Measurements from ENCODE around the gene PSMD10. TPM values are rescaled to one million over a fixed set of nuclear protein-coding genes. Genes with fewer than 3 reads are reported as not detected.

The PSMD10 gene
- total RNA-seq, 2 experiments from 2014 or later, result 28.1 to 30.4 TPM

DNA sequence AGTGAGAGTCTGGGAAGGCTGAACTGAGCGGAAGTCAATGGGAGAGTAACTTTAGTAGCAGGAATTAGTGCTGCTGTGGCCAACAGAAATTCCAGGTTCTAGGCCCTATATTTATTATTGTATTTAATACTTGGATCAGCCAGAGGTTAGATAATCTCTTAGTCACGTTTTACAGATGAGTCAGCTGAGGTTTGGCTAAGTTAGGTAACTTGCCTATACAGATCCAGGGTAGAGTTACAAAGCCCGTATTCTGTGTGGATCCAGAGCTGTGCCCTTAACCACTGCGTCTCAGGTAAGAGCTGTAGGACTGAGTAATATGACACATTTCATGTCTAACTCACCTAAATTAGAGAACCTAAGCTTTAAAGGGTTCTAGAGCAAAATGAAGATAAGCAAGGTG lies 20.5 kb downstream of the PSMD10 start:
- no peak for DNase-seq
- Mint-ChIP-seq H3K27ac (no peak overlapping the region), H3K4me1 (ENCODE audit: low read depth) (no peaks in the 10 kb centered on the region), H3K9me3 (ENCODE audit: insufficient read depth) (no peaks in the 10 kb centered on the region), H3K4me3 (no peak overlapping the region), H3K27me3 (ENCODE audit: low read depth) (peaks cover 4% of the 10 kb centered on the region), H3K36me3 (ENCODE audit: low read depth) (no peaks in the 10 kb centered on the region)
- ATAC-seq, result no peak
- CTCF ChIA-PET, result interaction anchor here (1.4 to 1.7 kb wide), 2 partner anchors 48 to 50 kb away, joined by 3 to 8 read pairs; no protein-coding TSS in a partner anchor
- POLR2A ChIA-PET, result interaction anchor here (0.6 kb wide), 1 partner anchor 21 kb away, joined by 3 read pairs; the partner anchor contains the start of genes ATG4A and PSMD10

- Mint-ChIP-seq H3K9me3 (ENCODE audit: insufficient read depth) (no peaks in the 10 kb centered on the region), H3K4me3 (no peak overlapping the region), H3K27me3 (ENCODE audit: low read depth) (peaks cover 4% of the 10 kb centered on the region), H3K27ac (no peak overlapping the region), H3K4me1 (ENCODE audit: low read depth) (no peaks in the 10 kb centered on the region), H3K36me3 (ENCODE audit: low read depth) (no peaks in the 10 kb centered on the region)
- no peak for DNase-seq
- no peak for ATAC-seq
- POLR2A ChIA-PET, result no interaction called here
- CTCF ChIA-PET, result interaction anchor here (0.8 to 4.1 kb wide), 2 partner anchors 10 to 47 kb away, joined by 3 to 15 read pairs; no protein-coding TSS in a partner anchor
Measured at GRCh38 chrX:108068121-108068520, 23.2 kb downstream of the PSMD10 start.

DNA sequence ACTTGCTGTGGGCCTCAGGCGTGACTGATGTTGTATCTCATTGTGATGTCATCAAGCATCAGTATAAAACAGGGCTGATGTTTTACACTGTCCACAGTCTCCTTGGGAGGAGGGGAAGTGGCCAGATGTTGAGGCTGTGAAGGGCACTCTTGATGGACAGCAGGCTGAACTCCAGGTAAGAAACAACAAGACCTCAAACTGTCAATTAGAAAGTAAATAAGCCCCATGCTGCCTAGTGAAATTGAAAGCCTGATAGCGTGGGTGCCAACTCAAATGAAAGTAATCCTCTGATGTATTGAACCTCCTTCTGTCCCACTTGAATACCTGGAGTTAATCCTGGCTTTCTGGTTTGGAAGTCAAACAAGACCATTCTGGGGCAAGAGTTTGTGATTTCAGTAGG lies 26.7 kb downstream of the PSMD10 start:
- Mint-ChIP-seq H3K36me3 (ENCODE audit: low read depth) (no peaks in the 10 kb centered on the region), H3K27ac (no peak overlapping the region), H3K4me3 (no peak overlapping the region), H3K9me3 (ENCODE audit: insufficient read depth) (no peaks in the 10 kb centered on the region), H3K27me3 (ENCODE audit: low read depth) (peaks cover 1% of the 10 kb centered on the region), H3K4me1 (ENCODE audit: low read depth) (no peaks in the 10 kb centered on the region)
- ChIA-PET CTCF (no interaction called here), POLR2A (no interaction called here)
- ATAC-seq, result no peak
- no peak for DNase-seq

DNA sequence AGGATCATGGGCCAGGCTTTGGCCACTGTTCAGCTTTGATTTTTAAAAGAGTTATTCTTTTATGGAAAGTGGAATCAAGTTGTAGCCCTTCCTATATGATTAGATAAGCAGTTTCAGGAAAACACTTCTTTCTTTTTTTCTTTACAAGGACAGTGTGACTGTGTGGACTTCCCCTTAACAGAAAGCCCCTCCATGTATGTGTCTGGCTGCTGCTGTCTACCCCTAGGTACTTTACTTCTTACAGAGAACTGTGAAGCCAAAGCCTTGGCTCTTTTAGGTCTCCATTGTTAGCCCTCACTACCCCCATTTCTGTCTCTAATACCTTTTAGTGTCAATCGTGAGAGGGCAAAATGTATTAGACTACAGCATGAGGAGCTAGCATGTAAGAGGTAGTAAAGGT lies 27.3 kb downstream of the PSMD10 start:
- H3K36me3 Mint-ChIP-seq (ENCODE audit: low read depth), result no peaks in the 10 kb centered on the region
- no peak overlapping the region for H3K27ac Mint-ChIP-seq
- CTCF ChIA-PET, result no interaction called here
- ATAC-seq (no peak), DNase-seq (no peak)
- no peaks in the 10 kb centered on the region for H3K27me3 Mint-ChIP-seq (ENCODE audit: low read depth)
- H3K4me1 Mint-ChIP-seq (ENCODE audit: low read depth), result no peaks in the 10 kb centered on the region
- H3K4me3 Mint-ChIP-seq, result no peak overlapping the region
- H3K9me3 Mint-ChIP-seq (ENCODE audit: insufficient read depth), result no peaks in the 10 kb centered on the region
- POLR2A ChIA-PET, result no interaction called here

DNA sequence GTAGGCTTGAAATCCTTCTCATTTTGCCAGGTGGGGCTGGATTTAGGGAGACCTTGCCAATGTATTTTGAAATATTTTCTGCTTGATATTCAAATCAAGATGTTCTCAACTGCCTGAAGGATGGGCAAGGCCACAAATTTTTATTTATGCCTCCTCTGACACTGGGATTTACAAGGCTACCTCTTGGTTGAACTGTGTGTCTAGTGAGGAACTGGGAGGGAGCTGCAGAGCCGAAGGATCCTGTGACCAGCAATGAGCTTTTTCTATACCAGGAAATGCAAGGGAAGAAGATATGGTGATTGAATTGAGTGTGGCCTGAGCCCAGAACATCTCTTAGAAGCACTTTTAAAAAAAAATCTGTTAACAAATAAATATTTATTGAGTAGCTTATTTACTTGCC lies 31.5 kb downstream of the PSMD10 start:
- no peaks in the 10 kb centered on the region for H3K4me1 Mint-ChIP-seq (ENCODE audit: low read depth)
- DNase-seq (no peak), ATAC-seq (no peak)
- ChIA-PET POLR2A (no interaction called here), CTCF (interaction anchor here (0.8 to 1.1 kb wide), 2 partner anchors 10 to 39 kb away, joined by 3 read pairs; no protein-coding TSS in a partner anchor)
- no peaks in the 10 kb centered on the region for H3K36me3 Mint-ChIP-seq (ENCODE audit: low read depth)
- H3K9me3 Mint-ChIP-seq (ENCODE audit: insufficient read depth), result no peaks in the 10 kb centered on the region
- peaks cover 2% of the 10 kb centered on the region for H3K27me3 Mint-ChIP-seq (ENCODE audit: low read depth)
- H3K4me3 Mint-ChIP-seq, result no peak overlapping the region
- no peak overlapping the region for H3K27ac Mint-ChIP-seq

DNA sequence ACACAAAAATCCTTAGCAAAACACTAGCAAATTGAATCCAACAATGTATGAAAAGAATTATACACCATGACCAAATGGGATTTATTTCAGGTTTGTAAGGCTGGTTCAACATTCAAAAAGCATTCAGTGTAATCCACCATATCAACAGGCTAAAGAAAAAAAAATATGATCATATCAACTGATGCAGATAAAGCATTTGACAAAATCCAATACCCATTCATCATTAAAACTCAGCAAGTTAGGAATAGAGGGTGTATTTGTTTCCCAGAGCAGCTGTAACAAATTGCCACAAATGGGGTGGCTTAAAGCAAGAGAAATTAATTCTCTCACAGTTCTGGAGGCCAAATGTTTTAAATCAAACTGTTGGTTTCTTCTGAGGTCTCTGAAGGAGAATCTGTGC lies 35.8 kb downstream of the PSMD10 start:
- POLR2A ChIA-PET, result no interaction called here
- H3K4me1 Mint-ChIP-seq (ENCODE audit: low read depth), result no peaks in the 10 kb centered on the region
- ATAC-seq (no peak), DNase-seq (no peak)
- H3K36me3 Mint-ChIP-seq (ENCODE audit: low read depth), result no peaks in the 10 kb centered on the region
- CTCF ChIA-PET, result interaction anchor here (1.8 kb wide), 1 partner anchor 35 kb away, joined by 4 read pairs; no protein-coding TSS in a partner anchor
- no peak overlapping the region for H3K4me3 Mint-ChIP-seq
- peaks cover 2% of the 10 kb centered on the region for H3K27me3 Mint-ChIP-seq (ENCODE audit: low read depth)
- H3K27ac Mint-ChIP-seq, result no peak overlapping the region
- no peaks in the 10 kb centered on the region for H3K9me3 Mint-ChIP-seq (ENCODE audit: insufficient read depth)

- POLR2A ChIA-PET, result no interaction called here
- no peaks in the 10 kb centered on the region for H3K27me3 Mint-ChIP-seq (ENCODE audit: low read depth)
- no peak overlapping the region for H3K27ac Mint-ChIP-seq
- no peak for DNase-seq
- CTCF ChIA-PET, result no interaction called here
- H3K4me3 Mint-ChIP-seq, result no peak overlapping the region
- no peaks in the 10 kb centered on the region for H3K36me3 Mint-ChIP-seq (ENCODE audit: low read depth)
- no peaks in the 10 kb centered on the region for H3K4me1 Mint-ChIP-seq (ENCODE audit: low read depth)
- no peak for ATAC-seq
- no peaks in the 10 kb centered on the region for H3K9me3 Mint-ChIP-seq (ENCODE audit: insufficient read depth)
Measured at GRCh38 chrX:108053218-108053617, 38.1 kb downstream of the PSMD10 start.

DNA sequence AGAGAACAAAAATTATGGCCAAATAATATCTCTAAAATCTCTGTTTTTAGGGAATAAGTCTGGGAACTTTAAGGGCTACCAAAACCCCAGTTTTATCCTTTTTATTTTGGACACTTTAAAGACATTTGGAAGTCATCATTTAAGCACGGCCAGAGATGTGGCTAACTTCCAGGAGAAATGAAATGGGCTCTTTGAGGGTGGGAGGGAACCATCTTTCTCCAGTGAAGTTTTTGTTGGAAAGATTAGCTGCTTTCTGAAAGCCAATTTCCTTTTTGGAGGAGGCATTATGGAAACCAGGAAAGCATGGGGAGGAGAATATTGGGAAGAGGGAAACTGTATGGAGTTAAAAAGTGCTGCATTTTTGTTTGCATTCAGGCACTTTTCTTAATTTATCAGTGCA lies 41.7 kb downstream of the PSMD10 start:
- no peak for DNase-seq
- ChIA-PET CTCF (no interaction called here), POLR2A (no interaction called here)
- H3K4me3 Mint-ChIP-seq, result no peak overlapping the region
- H3K27ac Mint-ChIP-seq, result no peak overlapping the region
- no peak for ATAC-seq
- H3K27me3 Mint-ChIP-seq (ENCODE audit: low read depth), result no peaks in the 10 kb centered on the region
- no peaks in the 10 kb centered on the region for H3K9me3 Mint-ChIP-seq (ENCODE audit: insufficient read depth)
- H3K4me1 Mint-ChIP-seq (ENCODE audit: low read depth), result no peaks in the 10 kb centered on the region
- H3K36me3 Mint-ChIP-seq (ENCODE audit: low read depth), result no peaks in the 10 kb centered on the region

GRCh38 chrX:108044554-108045256 lies 46.6 kb downstream of the PSMD10 start, which contains the start of gene VSIG1:
VSIG1 (plus strand) TSS chrX:108045065; CDS start chrX:108045131, 66 bp downstream.
- Mint-ChIP-seq H3K36me3 (ENCODE audit: low read depth) (no peaks in the 10 kb centered on the region), H3K27me3 (ENCODE audit: low read depth) (no peaks in the 10 kb centered on the region), H3K4me3 (no peak within 1 kb of the TSS), H3K27ac (no peak within 1 kb of the TSS), H3K9me3 (ENCODE audit: insufficient read depth) (no peaks in the 10 kb centered on the region), H3K4me1 (ENCODE audit: low read depth) (no peaks in the 10 kb centered on the region)
- ATAC-seq (no peak), DNase-seq (no peak)
- CTCF ChIA-PET, result interaction anchor here (1.1 kb wide), 1 partner anchor 24 kb away, joined by 6 read pairs; no protein-coding TSS in a partner anchor
- POLR2A ChIA-PET, result no interaction called here

GRCh38 chrX:108036298-108036973 lies 54.9 kb downstream of the PSMD10 start:
- Mint-ChIP-seq H3K4me3 (no peak overlapping the region), H3K9me3 (ENCODE audit: insufficient read depth) (no peaks in the 10 kb centered on the region), H3K27me3 (ENCODE audit: low read depth) (no peaks in the 10 kb centered on the region), H3K36me3 (ENCODE audit: low read depth) (no peaks in the 10 kb centered on the region), H3K4me1 (ENCODE audit: low read depth) (no peaks in the 10 kb centered on the region), H3K27ac (no peak overlapping the region)
- DNase-seq (no peak), ATAC-seq (no peak)
- CTCF ChIA-PET, result interaction anchor here (1.4 kb wide), 1 partner anchor 16 kb away, joined by 3 read pairs; no protein-coding TSS in a partner anchor
- POLR2A ChIA-PET, result no interaction called here

GRCh38 chrX:108034725-108035124 lies 56.6 kb downstream of the PSMD10 start:
- no peak for DNase-seq
- no peaks in the 10 kb centered on the region for H3K4me1 Mint-ChIP-seq (ENCODE audit: low read depth)
- H3K27me3 Mint-ChIP-seq (ENCODE audit: low read depth), result no peaks in the 10 kb centered on the region
- H3K4me3 Mint-ChIP-seq, result no peak overlapping the region
- ChIA-PET POLR2A (no interaction called here), CTCF (no interaction called here)
- H3K36me3 Mint-ChIP-seq (ENCODE audit: low read depth), result no peaks in the 10 kb centered on the region
- H3K27ac Mint-ChIP-seq, result no peak overlapping the region
- ATAC-seq, result no peak
- H3K9me3 Mint-ChIP-seq (ENCODE audit: insufficient read depth), result no peaks in the 10 kb centered on the region

Measured in activated CD8-positive, alpha-beta T cell treated with anti-CD3 and anti-CD28 coated beads, Interleukin-2, amount 10 ng/mL, durations not matched to agents 7 days and 5 days (primary cell).